ENCODE measurements around the gene GSTM4. TPM values are rescaled to one million over a fixed set of nuclear protein-coding genes. Genes with fewer than 3 reads are reported as not detected.

Gene GSTM4
- polyA plus RNA-seq, 2 of the 4 experiments (the other 2 are of a cell fraction): 13.0 to 17.2 TPM

GRCh38 chr1:109643385-109644230, 12.3 kb upstream of the GSTM4 start:
- ChIA-PET CTCF (interaction anchor here (0.7 to 21.4 kb wide), 17 partner anchors 9 to 368 kb away, joined by 3 to 295 read pairs (median 4); partner anchors contain the start of genes GNAI3 and GSTM4), POLR2A (no interaction called here)
- no peak for TF ChIP-seq POLR2A (IDR thresholded peaks at IDR 0.05; ENCODE audit: low read length)
- TF ChIP-seq, protein P1, sequence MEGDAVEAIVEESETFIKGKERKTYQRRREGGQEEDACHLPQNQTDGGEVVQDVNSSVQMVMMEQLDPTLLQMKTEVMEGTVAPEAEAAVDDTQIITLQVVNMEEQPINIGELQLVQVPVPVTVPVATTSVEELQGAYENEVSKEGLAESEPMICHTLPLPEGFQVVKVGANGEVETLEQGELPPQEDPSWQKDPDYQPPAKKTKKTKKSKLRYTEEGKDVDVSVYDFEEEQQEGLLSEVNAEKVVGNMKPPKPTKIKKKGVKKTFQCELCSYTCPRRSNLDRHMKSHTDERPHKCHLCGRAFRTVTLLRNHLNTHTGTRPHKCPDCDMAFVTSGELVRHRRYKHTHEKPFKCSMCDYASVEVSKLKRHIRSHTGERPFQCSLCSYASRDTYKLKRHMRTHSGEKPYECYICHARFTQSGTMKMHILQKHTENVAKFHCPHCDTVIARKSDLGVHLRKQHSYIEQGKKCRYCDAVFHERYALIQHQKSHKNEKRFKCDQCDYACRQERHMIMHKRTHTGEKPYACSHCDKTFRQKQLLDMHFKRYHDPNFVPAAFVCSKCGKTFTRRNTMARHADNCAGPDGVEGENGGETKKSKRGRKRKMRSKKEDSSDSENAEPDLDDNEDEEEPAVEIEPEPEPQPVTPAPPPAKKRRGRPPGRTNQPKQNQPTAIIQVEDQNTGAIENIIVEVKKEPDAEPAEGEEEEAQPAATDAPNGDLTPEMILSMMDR (IDR thresholded peaks at IDR 0.05): peak; percentile 76
- TF ChIP-seq RAD21 (conservative IDR thresholded peaks at IDR 0.05 in 1 of 2, IDR thresholded peaks at IDR 0.05 in 1 of 2): peak; percentile 67 to 74
- TF ChIP-seq SMC3 (IDR thresholded peaks at IDR 0.05): peak; percentile 75
- DNase-seq (ENCODE audit: low read depth in 1 of 2, low spot score in 1 of 2) (peak; percentile 59 to 75), FAIRE-seq (no peak), ATAC-seq (peak; percentile 96 to 98)
- Histone ChIP-seq H3K4me2 (peak overlapping the region; percentile 71), H3K4me1 (peaks cover 9% of the 10 kb centered on the region; the same call in 2 of the 3 replicates), H3K4me3 (no peak overlapping the region), H3K27ac (peak overlapping the region; percentile 73 to 80), H3K9me3 (no peaks in the 10 kb centered on the region)
- WGBS (ENCODE audit: missing lambda C conversion rate): 53% methylated on average over 18 of the region's 32 CpGs

- no peak overlapping the region for H3K4me3 ChIP-seq
- FAIRE-seq (no peak), ATAC-seq (no peak), DNase-seq (ENCODE audit: low read depth in 1 of 2, low spot score in 1 of 2) (no peak)
- WGBS (ENCODE audit: missing lambda C conversion rate): no CpG with 5 or more reads among the region's 10 CpGs
- H3K27ac ChIP-seq: no peak overlapping the region
- POLR2A ChIA-PET: no interaction called here
- CTCF ChIA-PET: interaction anchor here (0.7 to 21.4 kb wide), 5 partner anchors 9 to 366 kb away, joined by 3 to 295 read pairs (median 73); partner anchors contain the start of gene GSTM4
- peaks cover 13% of the 10 kb centered on the region; the same call in 2 of the 3 replicates for H3K4me1 ChIP-seq
- TF ChIP-seq PBX3 (IDR thresholded peaks at IDR 0.05): no peak
- TF ChIP-seq, protein P2, sequence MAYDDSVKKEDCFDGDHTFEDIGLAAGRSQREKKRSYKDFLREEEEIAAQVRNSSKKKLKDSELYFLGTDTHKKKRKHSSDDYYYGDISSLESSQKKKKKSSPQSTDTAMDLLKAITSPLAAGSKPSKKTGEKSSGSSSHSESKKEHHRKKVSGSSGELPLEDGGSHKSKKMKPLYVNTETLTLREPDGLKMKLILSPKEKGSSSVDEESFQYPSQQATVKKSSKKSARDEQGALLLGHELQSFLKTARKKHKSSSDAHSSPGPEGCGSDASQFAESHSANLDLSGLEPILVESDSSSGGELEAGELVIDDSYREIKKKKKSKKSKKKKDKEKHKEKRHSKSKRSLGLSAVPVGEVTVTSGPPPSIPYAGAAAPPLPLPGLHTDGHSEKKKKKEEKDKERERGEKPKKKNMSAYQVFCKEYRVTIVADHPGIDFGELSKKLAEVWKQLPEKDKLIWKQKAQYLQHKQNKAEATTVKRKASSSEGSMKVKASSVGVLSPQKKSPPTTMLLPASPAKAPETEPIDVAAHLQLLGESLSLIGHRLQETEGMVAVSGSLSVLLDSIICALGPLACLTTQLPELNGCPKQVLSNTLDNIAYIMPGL (CRISPR knock-in tag; IDR thresholded peaks at IDR 0.05; ENCODE audit: borderline replicate concordance): no peak
- TF ChIP-seq HOXA7 (CRISPR knock-in tag; IDR thresholded peaks at IDR 0.05): no peak
- TF ChIP-seq RARB (CRISPR knock-in tag; IDR thresholded peaks at IDR 0.05): no peak
- TF ChIP-seq ESRRA (IDR thresholded peaks at IDR 0.05; ENCODE audit: borderline replicate concordance, low read length): no peak
- TF ChIP-seq, protein P3, sequence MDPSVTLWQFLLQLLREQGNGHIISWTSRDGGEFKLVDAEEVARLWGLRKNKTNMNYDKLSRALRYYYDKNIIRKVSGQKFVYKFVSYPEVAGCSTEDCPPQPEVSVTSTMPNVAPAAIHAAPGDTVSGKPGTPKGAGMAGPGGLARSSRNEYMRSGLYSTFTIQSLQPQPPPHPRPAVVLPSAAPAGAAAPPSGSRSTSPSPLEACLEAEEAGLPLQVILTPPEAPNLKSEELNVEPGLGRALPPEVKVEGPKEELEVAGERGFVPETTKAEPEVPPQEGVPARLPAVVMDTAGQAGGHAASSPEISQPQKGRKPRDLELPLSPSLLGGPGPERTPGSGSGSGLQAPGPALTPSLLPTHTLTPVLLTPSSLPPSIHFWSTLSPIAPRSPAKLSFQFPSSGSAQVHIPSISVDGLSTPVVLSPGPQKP (IDR thresholded peaks at IDR 0.05; ENCODE audit: low read depth, low read length): no peak
- TF ChIP-seq, protein P1 (IDR thresholded peaks at IDR 0.05): no peak
- TF ChIP-seq JUN (IDR thresholded peaks at IDR 0.05): no peak
- TF ChIP-seq HDAC2 (IDR thresholded peaks at IDR 0.05): no peak
- TF ChIP-seq HES2 (IDR thresholded peaks at IDR 0.05): no peak
- H3K9me3 ChIP-seq: no peaks in the 10 kb centered on the region
- no peak overlapping the region for H3K4me2 ChIP-seq
These were observed 11.2 kb upstream of the GSTM4 start for GRCh38 chr1:109644670-109645069.
